Sigmoid colon (tissue), 3 donors: ENCODE results near the gene P2RY13.

Experiments used
- CTCF ChIP-seq, 4 experiments: fragments of 450-650 bp in 3 of 4; fragments of 200-600 bp in 1 of 4; IDR thresholded peaks; one replicate each; pipeline ENCODE4 v1.5.1; 2016 to 2019; ENCODE audit warnings: antibody characterized with exemption in 4 of 4, mild to moderate bottlenecking in 3 of 4, moderate library complexity in 2 of 4
- POLR2A ChIP-seq, 2 donors: fragments of 450-650 bp; IDR thresholded peaks; one replicate each; pipeline ENCODE4 v1.6.1; 2016; ENCODE audit warnings: antibody characterized with exemption in 2 of 2, mild to moderate bottlenecking in 2 of 2, moderate library complexity in 2 of 2

GRCh38 chr3:151318313-151318712, 11.0 kb downstream of the P2RY13 start:
- TF ChIP-seq CTCF (IDR thresholded peaks at IDR 0.05) = no peak
- TF ChIP-seq POLR2A (IDR thresholded peaks at IDR 0.05) = no peak
